ENCODE results near the gene IYD. TPM values are rescaled to one million over a fixed set of nuclear protein-coding genes. Genes with fewer than 3 reads are reported as not detected.

The IYD gene
- total RNA-seq, 1 donor, result not detected

DNA sequence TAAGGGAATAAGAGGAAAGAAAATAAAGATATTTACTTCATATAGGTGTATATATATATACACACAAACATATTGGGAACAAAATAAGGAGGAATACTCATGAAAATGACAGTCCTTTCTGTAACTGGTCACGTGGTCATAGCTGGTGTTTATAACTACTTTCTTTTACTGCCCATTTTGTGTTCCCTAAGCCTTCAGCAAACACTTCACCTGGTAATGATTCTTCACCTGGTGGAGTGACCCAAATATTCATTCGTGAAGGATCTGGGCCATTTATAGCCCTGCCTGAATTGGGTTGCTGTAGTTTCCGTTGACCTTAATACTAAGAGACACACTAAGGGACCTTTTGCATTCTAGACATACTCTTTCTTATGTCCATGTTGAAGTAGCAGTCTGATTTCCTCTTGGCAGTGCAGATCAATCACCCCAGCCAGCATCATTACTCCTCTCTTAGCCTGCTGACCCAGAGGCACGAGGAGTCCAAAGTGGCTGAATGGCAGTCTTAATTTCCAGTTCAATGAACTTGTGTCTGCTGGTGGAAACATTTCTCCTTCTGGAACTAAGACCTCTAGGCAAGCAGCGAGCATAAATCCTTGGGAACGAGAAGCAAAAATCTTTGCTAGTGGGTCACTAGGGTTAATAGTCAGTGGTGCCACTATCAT is 39.9 kb upstream of the IYD start:
- no peaks in the 10 kb centered on the region for H3K36me3 ChIP-seq (ENCODE audit: insufficient read depth, low read length)
- TF ChIP-seq, protein P1, sequence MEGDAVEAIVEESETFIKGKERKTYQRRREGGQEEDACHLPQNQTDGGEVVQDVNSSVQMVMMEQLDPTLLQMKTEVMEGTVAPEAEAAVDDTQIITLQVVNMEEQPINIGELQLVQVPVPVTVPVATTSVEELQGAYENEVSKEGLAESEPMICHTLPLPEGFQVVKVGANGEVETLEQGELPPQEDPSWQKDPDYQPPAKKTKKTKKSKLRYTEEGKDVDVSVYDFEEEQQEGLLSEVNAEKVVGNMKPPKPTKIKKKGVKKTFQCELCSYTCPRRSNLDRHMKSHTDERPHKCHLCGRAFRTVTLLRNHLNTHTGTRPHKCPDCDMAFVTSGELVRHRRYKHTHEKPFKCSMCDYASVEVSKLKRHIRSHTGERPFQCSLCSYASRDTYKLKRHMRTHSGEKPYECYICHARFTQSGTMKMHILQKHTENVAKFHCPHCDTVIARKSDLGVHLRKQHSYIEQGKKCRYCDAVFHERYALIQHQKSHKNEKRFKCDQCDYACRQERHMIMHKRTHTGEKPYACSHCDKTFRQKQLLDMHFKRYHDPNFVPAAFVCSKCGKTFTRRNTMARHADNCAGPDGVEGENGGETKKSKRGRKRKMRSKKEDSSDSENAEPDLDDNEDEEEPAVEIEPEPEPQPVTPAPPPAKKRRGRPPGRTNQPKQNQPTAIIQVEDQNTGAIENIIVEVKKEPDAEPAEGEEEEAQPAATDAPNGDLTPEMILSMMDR (IDR thresholded peaks at IDR 0.05; ENCODE audit: extremely low read depth, low read depth, low read length), result no peak
- H3K4me1 ChIP-seq (ENCODE audit: insufficient read depth, low read length), result peaks cover 4% of the 10 kb centered on the region
- no peak overlapping the region for H3K27ac ChIP-seq (ENCODE audit: low read depth, low read length)
- H3K9me3 ChIP-seq (ENCODE audit: low read depth, low read length), result no peaks in the 10 kb centered on the region
- H3K27me3 ChIP-seq (ENCODE audit: insufficient read depth, low read length), result no peaks in the 10 kb centered on the region
- H3K79me2 ChIP-seq (ENCODE audit: insufficient read depth, low read length), result no peaks in the 10 kb centered on the region
- no peak overlapping the region for H3K4me2 ChIP-seq (ENCODE audit: insufficient read depth, low read length)
- no peak overlapping the region for H2AFZ ChIP-seq (ENCODE audit: low read length)
- no peak overlapping the region for H3K4me3 ChIP-seq (ENCODE audit: insufficient read depth, low read length)
- DNase-seq (ENCODE audit: insufficient read length, low spot score, missing footprints), result no peak
- H4K20me1 ChIP-seq (ENCODE audit: insufficient read depth, low read length), result no peaks in the 10 kb centered on the region

DNA sequence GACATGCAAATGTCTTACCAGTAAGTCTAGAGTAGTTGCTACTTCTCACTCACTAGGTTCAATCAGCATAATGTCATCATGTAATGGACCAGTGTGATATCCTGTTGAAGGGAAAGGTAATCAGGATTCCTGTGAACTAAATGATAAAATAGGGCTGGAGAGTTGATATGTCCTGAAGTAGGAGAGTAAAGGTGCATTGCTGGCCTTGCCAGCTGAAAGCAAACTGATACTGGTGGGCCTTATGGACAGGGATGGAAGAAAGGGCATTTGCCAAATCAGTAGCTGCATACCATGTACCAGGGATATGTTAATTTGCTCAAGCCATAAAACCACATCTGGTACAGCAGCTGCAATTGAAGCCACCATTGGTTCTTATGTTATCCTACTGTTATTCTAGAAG is 37.5 kb upstream of the IYD start:
- Histone ChIP-seq H3K27me3 (ENCODE audit: insufficient read depth, low read length) (no peaks in the 10 kb centered on the region), H3K9me3 (ENCODE audit: low read depth, low read length) (no peaks in the 10 kb centered on the region), H4K20me1 (ENCODE audit: insufficient read depth, low read length) (no peaks in the 10 kb centered on the region), H3K4me1 (ENCODE audit: insufficient read depth, low read length) (peaks cover 4% of the 10 kb centered on the region), H3K27ac (ENCODE audit: low read depth, low read length) (no peak overlapping the region), H3K79me2 (ENCODE audit: insufficient read depth, low read length) (no peaks in the 10 kb centered on the region), H3K4me2 (ENCODE audit: insufficient read depth, low read length) (no peak overlapping the region), H3K4me3 (ENCODE audit: insufficient read depth, low read length) (no peak overlapping the region), H3K36me3 (ENCODE audit: insufficient read depth, low read length) (no peaks in the 10 kb centered on the region), H2AFZ (ENCODE audit: low read length) (no peak overlapping the region)
- DNase-seq (ENCODE audit: insufficient read length, low spot score, missing footprints), result no peak
- TF ChIP-seq, protein P1 (IDR thresholded peaks at IDR 0.05; ENCODE audit: extremely low read depth, low read depth, low read length), result no peak

DNA sequence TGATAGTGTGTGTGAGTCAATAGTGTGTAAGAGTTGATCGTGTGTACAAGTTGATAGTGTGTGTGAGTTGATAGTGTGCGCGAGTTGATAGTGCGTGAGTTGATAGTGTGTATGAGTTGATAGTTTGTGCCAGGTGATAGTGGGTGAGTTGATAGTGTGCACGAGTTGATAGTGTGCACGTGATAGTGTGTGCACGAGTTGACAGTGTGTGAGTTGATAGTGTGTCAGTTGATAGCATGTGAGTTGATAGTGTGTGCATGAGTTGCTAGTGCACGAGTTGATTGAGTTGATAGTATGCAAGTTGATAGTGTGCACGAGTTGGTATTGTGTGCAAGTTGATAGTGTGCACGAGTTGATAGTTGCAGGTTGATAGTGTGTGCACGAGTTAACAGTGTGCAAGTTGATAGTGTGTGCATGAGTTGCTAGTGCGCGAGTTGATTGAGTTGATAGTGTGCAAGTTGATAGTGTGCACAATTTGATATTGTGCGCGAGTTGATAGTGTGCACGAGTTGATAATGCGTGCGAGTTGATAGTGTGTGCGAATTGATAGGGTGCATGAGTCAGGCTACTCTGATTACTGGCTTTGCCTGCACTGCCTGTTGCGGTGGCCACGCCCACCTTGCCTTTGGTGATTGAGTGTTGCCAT is 35.8 kb upstream of the IYD start:
- Histone ChIP-seq H4K20me1 (ENCODE audit: insufficient read depth, low read length) (no peaks in the 10 kb centered on the region), H3K27ac (ENCODE audit: low read depth, low read length) (no peak overlapping the region), H2AFZ (ENCODE audit: low read length) (no peak overlapping the region), H3K36me3 (ENCODE audit: insufficient read depth, low read length) (no peaks in the 10 kb centered on the region), H3K4me2 (ENCODE audit: insufficient read depth, low read length) (no peak overlapping the region), H3K27me3 (ENCODE audit: insufficient read depth, low read length) (no peaks in the 10 kb centered on the region), H3K79me2 (ENCODE audit: insufficient read depth, low read length) (no peaks in the 10 kb centered on the region), H3K9me3 (ENCODE audit: low read depth, low read length) (no peaks in the 10 kb centered on the region), H3K4me3 (ENCODE audit: insufficient read depth, low read length) (no peak overlapping the region), H3K4me1 (ENCODE audit: insufficient read depth, low read length) (no peaks in the 10 kb centered on the region)
- no peak for DNase-seq (ENCODE audit: insufficient read length, low spot score, missing footprints)
- TF ChIP-seq, protein P1 (IDR thresholded peaks at IDR 0.05; ENCODE audit: extremely low read depth, low read depth, low read length), result no peak

GRCh38 chr6:150333585-150333941 is 35.2 kb upstream of the IYD start:
- Histone ChIP-seq H4K20me1 (ENCODE audit: insufficient read depth, low read length) (no peaks in the 10 kb centered on the region), H3K79me2 (ENCODE audit: insufficient read depth, low read length) (no peaks in the 10 kb centered on the region), H2AFZ (ENCODE audit: low read length) (no peak overlapping the region), H3K27me3 (ENCODE audit: insufficient read depth, low read length) (no peaks in the 10 kb centered on the region), H3K4me3 (ENCODE audit: insufficient read depth, low read length) (no peak overlapping the region), H3K36me3 (ENCODE audit: insufficient read depth, low read length) (no peaks in the 10 kb centered on the region), H3K9me3 (ENCODE audit: low read depth, low read length) (no peaks in the 10 kb centered on the region), H3K4me2 (ENCODE audit: insufficient read depth, low read length) (no peak overlapping the region), H3K4me1 (ENCODE audit: insufficient read depth, low read length) (no peaks in the 10 kb centered on the region), H3K27ac (ENCODE audit: low read depth, low read length) (no peak overlapping the region)
- TF ChIP-seq, protein P1 (IDR thresholded peaks at IDR 0.05; ENCODE audit: extremely low read depth, low read depth, low read length), result no peak
- DNase-seq (ENCODE audit: insufficient read length, low spot score, missing footprints), result no peak

All from osteoblast (primary cell).